WTC11 (cell line): ENCODE data around the gene ZNF668.

Source experiments
- ATF1 ChIP-seq: sonication (generic); formaldehyde crosslinking; IDR thresholded peaks from 2 replicates; pipeline ENCODE4 v1.8.1; 2023; ENCODE audit warnings: mild to moderate bottlenecking, moderate library complexity, missing genetic modification reagents
- ATF3 ChIP-seq: sonication (generic); formaldehyde crosslinking; conservative IDR thresholded peaks from 2 replicates; pipeline ENCODE4 v1.8.1; 2022; ENCODE audit warnings: mild to moderate bottlenecking, missing genetic modification reagents
- CBFB ChIP-seq: sonication (generic); formaldehyde crosslinking; IDR thresholded peaks from 2 replicates; pipeline ENCODE4 v1.8.1; 2022; ENCODE audit warnings: mild to moderate bottlenecking, low read depth, missing genetic modification reagents
- CREB1 ChIP-seq: sonication (generic); formaldehyde crosslinking; IDR thresholded peaks from 2 replicates; pipeline ENCODE4 v1.8.0; 2023; ENCODE audit warnings: mild to moderate bottlenecking, missing genetic modification reagents
- CTCF ChIP-seq: fragments of 200-600 bp; IDR thresholded peaks from 2 replicates; pipeline ENCODE4 v1.8.0; 2022; ENCODE audit warnings: antibody characterized with exemption
- RELA ChIP-seq: sonication (generic); formaldehyde crosslinking; IDR thresholded peaks from 2 replicates; pipeline ENCODE4 v1.8.1; 2022; ENCODE audit warnings: missing genetic modification reagents, mild to moderate bottlenecking, borderline replicate concordance
- TEAD4 ChIP-seq: sonication (generic); formaldehyde crosslinking; IDR thresholded peaks from 2 replicates; pipeline ENCODE4 v1.8.0; 2022; ENCODE audit warnings: mild to moderate bottlenecking, missing genetic modification reagents

- TF ChIP-seq ATF1 (CRISPR knock-in tag) (no peak), TEAD4 (CRISPR knock-in tag) (no peak), CTCF (no peak), CREB1 (CRISPR knock-in tag) (no peak), ATF3 (CRISPR knock-in tag) (no peak), RELA (CRISPR knock-in tag) (no peak), CBFB (CRISPR knock-in tag) (no peak)
Observed at GRCh38 chr16:31073970-31074813, at the start of gene ZNF668, which contains the start of gene ZNF646.
